ENCODE results near the gene DLK1. TPM values are rescaled to one million over a fixed set of nuclear protein-coding genes. Genes with fewer than 3 reads are reported as not detected.

DLK1 gene
- total RNA-seq, result 7.2 TPM

DNA sequence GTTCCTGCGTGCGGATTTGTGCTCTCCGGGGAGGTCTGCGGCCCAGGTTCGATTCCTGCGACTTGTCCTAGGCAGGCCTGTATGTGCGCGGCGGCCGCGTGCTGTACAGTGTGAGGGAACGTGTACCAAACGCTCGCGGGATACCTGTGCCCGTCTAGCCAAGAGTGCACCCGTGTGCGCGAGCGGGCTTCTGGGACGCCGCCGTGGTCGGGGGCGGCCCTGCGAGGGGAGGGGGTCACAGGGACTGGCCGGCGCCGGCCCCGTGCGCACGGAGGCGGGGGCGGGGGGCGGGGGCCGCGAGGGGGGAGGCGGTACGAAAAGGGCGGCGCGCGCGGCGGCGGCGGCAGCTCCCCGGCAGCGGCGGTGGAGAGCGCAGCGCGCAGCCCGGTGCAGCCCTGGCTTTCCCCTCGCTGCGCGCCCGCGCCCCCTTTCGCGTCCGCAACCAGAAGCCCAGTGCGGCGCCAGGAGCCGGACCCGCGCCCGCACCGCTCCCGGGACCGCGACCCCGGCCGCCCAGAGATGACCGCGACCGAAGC is at the start of gene DLK1:
Gene DLK1, plus strand, starts transcription at position 343 of the 536 bp plus-strand sequence. Its CDS starts 177 bp downstream, at position 520.
- intact Hi-C loops (cut with DNase I), result no loop called here
- H3K4me3 ChIP-seq, result no peak within 1 kb of the TSS
- H3K27ac ChIP-seq, result no peak within 1 kb of the TSS
- no peaks in the 10 kb centered on the region for H3K4me1 ChIP-seq
- no peak for DNase-seq (ENCODE audit: low spot score in 2 of 2)
- no peaks in the 10 kb centered on the region for H3K9me3 ChIP-seq
- TF ChIP-seq, protein P1, sequence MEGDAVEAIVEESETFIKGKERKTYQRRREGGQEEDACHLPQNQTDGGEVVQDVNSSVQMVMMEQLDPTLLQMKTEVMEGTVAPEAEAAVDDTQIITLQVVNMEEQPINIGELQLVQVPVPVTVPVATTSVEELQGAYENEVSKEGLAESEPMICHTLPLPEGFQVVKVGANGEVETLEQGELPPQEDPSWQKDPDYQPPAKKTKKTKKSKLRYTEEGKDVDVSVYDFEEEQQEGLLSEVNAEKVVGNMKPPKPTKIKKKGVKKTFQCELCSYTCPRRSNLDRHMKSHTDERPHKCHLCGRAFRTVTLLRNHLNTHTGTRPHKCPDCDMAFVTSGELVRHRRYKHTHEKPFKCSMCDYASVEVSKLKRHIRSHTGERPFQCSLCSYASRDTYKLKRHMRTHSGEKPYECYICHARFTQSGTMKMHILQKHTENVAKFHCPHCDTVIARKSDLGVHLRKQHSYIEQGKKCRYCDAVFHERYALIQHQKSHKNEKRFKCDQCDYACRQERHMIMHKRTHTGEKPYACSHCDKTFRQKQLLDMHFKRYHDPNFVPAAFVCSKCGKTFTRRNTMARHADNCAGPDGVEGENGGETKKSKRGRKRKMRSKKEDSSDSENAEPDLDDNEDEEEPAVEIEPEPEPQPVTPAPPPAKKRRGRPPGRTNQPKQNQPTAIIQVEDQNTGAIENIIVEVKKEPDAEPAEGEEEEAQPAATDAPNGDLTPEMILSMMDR (IDR thresholded peaks at IDR 0.05), result no peak
- H3K36me3 ChIP-seq, result no peaks in the 10 kb centered on the region
- H3K27me3 ChIP-seq, result peaks cover 3% of the 10 kb centered on the region

DNA sequence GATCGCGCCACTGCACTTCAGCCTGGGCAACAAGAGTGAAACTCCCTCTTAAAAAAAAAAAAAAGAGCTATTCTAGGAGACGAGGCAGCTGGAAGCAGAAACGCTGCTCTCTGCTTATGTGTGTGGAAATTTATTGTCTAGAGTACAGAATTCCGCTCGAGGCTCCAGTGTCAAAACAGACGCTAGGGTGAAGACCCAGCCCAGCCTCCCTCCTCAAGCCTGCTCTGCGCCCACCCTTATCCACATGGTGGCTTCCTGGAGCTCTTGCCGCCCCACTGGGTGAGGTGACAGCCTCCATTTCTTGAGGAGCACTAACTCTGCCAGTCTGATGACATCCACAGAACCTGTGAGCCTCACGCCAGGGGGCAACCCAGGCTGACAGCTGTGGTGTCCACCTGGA is 49.5 kb upstream of the DLK1 start:
- H3K4me1 ChIP-seq, result no peaks in the 10 kb centered on the region
- TF ChIP-seq, protein P1 (IDR thresholded peaks at IDR 0.05), result no peak

DNA sequence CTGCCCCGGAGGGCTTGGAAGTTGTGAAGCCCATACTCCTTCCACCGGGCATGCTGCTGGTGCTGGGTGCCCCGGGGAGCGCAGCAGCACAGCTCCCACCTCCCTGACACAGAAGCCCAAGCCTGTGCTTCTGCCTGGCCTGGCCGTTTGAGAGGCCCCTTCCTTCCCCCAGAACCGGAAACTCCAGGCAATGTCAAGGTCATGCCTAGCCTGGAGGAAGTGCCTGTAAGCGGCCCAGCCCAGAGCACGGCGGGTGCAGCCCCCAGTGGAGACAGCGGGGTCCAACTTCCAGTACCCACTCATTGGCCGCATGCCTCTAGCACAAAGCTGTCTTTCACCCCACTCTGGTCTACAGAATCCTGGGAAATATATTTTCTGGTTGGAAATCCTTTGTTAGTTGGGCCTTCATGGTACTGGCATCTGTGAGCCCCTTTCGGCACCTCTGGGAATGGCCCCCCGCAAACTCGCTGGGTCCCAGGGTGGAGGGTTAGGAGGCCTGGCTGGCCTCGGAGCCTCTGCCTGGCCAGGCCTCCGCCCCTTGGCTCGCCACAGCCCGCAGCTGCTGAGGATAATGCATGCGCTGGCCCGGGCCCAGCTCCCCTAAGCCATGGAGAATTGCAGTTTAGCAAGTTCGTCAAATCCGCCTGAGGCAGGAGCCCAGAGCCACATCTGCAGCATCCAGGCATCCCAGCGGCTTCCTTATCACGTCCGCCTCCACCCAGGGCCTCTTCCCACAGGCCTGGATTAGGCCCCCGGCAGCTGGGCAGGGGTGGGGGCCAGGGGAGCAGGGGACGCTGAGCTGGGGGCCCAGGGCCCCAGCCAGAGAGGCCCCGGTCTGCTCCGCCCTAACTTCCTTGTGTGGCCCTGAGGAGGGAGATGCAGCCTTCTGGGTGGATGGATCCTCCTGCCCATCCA is 48.9 kb upstream of the DLK1 start:
- intact Hi-C loops (cut with DNase I), result no loop called here
- H3K36me3 ChIP-seq, result no peaks in the 10 kb centered on the region
- TF ChIP-seq, protein P1 (IDR thresholded peaks at IDR 0.05), result no peak
- no peaks in the 10 kb centered on the region for H3K9me3 ChIP-seq
- no peaks in the 10 kb centered on the region for H3K4me1 ChIP-seq
- H3K27me3 ChIP-seq, result no peaks in the 10 kb centered on the region
- DNase-seq (ENCODE audit: low spot score in 2 of 2), result no peak
- no peak overlapping the region for H3K27ac ChIP-seq
- H3K4me3 ChIP-seq, result no peak overlapping the region

More for the DNA sequence above, 49.5 kb upstream of the DLK1 start:
- intact Hi-C loops (cut with DNase I), result no loop called here
- Histone ChIP-seq H3K27ac (no peak overlapping the region), H3K36me3 (no peaks in the 10 kb centered on the region), H3K27me3 (no peaks in the 10 kb centered on the region), H3K9me3 (no peaks in the 10 kb centered on the region), H3K4me3 (no peak overlapping the region)
- no peak for DNase-seq (ENCODE audit: low spot score in 2 of 2)

DNA sequence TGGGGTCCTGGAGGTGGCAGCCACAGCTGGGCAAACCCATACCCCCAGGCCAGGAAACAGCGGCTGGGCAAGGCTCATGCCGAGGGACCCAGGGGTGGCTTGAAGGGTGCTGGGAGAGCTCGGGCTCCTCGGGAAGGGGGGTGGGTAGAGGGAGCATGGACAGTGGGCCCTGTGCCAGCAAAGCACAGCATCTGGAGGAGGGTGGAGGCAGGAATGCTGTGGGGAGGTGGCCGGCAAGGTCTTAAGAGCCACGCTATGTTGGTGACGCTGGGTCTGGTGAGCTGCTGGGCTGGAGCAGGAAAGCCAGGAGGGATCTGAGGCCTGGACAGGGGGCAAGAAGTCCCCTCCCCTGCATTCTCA is 48.2 kb upstream of the DLK1 start:
- DNase-seq (ENCODE audit: low spot score in 2 of 2), result no peak

DNA sequence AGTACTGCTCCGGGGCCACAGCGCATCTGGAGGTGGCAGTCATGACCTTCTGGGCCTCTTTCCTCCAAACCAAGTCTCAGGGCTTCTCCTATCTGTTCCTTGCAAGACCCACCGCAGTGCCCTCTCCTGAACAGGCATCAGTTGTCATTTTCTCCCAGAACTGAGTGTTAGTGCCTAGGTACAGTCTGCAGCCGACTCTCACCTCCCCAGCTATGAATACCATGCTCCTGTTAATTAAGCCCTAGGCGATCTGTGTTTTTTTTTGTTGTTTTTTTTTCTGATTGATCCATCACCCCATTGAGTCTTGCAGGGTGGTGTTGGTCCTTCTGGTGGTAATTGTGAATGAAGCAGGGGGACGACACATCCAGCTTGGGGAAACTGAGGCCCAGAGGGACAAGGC is 47.5 kb upstream of the DLK1 start:
- Histone ChIP-seq H3K4me3 (no peak overlapping the region), H3K36me3 (no peaks in the 10 kb centered on the region), H3K27ac (no peak overlapping the region), H3K4me1 (no peaks in the 10 kb centered on the region), H3K9me3 (no peaks in the 10 kb centered on the region), H3K27me3 (no peaks in the 10 kb centered on the region)
- TF ChIP-seq, protein P1 (IDR thresholded peaks at IDR 0.05), result no peak
- no peak for DNase-seq (ENCODE audit: low spot score in 2 of 2)
- intact Hi-C loops (cut with DNase I), result no loop called here

More for the DNA sequence above, 48.2 kb upstream of the DLK1 start:
- Histone ChIP-seq H3K9me3 (no peaks in the 10 kb centered on the region), H3K27me3 (no peaks in the 10 kb centered on the region), H3K27ac (no peak overlapping the region), H3K4me1 (no peaks in the 10 kb centered on the region), H3K4me3 (no peak overlapping the region), H3K36me3 (no peaks in the 10 kb centered on the region)
- TF ChIP-seq, protein P1 (IDR thresholded peaks at IDR 0.05), result no peak
- intact Hi-C loops (cut with DNase I), result no loop called here

All from ascending aorta (tissue), 2 donors.